AG04450 (cell line): ENCODE measurements around the gene CCDC40. TPM values are rescaled to one million over a fixed set of nuclear protein-coding genes. Genes with fewer than 3 reads are reported as not detected.

Experiments
- CTCF ChIA-PET: fragments of 300-600, 350-600 bp; formaldehyde crosslinking; extraction: SDS; loops from one replicate; lab custom pipeline; 2022; ENCODE audit warnings: antibody characterized with exemption, inconsistent platforms; lab: Charles Lee
- POLR2A ChIA-PET: fragments of 350-600 bp; formaldehyde crosslinking; extraction: SDS; loops from one replicate; lab custom pipeline; 2021; ENCODE audit warnings: antibody characterized with exemption, inconsistent platforms; lab: Yijun Ruan, JAX
- DNase-seq: peaks from one replicate; pipeline ENCODE4 v3.0.0-alpha.2; 2011; ENCODE audit warnings: low read depth, low spot score
- H3K27ac ChIP-seq: one replicate; pipeline ENCODE4 v1.5.1; 2012; ENCODE audit warnings: low read depth, low read length, control low read depth
- H3K27me3 ChIP-seq: one replicate; pipeline ENCODE4 v1.6.0; 2012; ENCODE audit warnings: low read length; ENCODE audit not compliant: control insufficient read depth, insufficient read depth
- H3K4me3 ChIP-seq: 2 replicates; pipeline ENCODE4 v1.5.1; 2011; ENCODE audit warnings: mild to moderate bottlenecking, low read depth, low read length, control low read depth
- H3K9me3 ChIP-seq: 2 replicates; pipeline ENCODE4 v1.5.1; 2012; ENCODE audit warnings: low read length; ENCODE audit not compliant: control insufficient read depth, insufficient read depth
- CTCF ChIP-seq: IDR thresholded peaks from 2 replicates; pipeline ENCODE4 v1.5.1; 2011; ENCODE audit warnings: low read depth, low read length, control low read depth, inconsistent platforms
- polyA plus RNA-seq: library from polyadenylated mRNA; depleted of rRNA; stranded (reverse); fragments of >200 nt; gene quantifications from 2 replicates; pipeline ENCODE4 v1.2.3, GENCODE V29; 2011

Gene CCDC40
- polyA plus RNA-seq, 1 experiment: 2.4 TPM

GRCh38 chr17:80084773-80085172 is 48.3 kb downstream of the CCDC40 start:
- Histone ChIP-seq H3K9me3 (peaks cover 2% of the 10 kb centered on the region; the same call in 1 of the 2 replicates), H3K27me3 (peaks cover 14% of the 10 kb centered on the region), H3K4me3 (no peak overlapping the region), H3K27ac (no peak overlapping the region)
- CTCF ChIA-PET: interaction anchor here (0.5 to 1.1 kb wide), 2 partner anchors 17 to 241 kb away, joined by 3 to 6 read pairs; partner anchors contain the start of gene GAA
- no peak for DNase-seq
- POLR2A ChIA-PET: no interaction called here
- no peak for TF ChIP-seq CTCF

- DNase-seq: no peak
- H3K9me3 ChIP-seq: peaks cover 5% of the 10 kb centered on the region; the same call in 1 of the 2 replicates
- peaks cover 14% of the 10 kb centered on the region for H3K27me3 ChIP-seq
- ChIA-PET POLR2A (interaction anchor here (1.0 kb wide), 1 partner anchor 175 kb away, joined by 3 read pairs; no protein-coding TSS in a partner anchor), CTCF (interaction anchor here (0.7 to 1.1 kb wide), 2 partner anchors 15 to 1592 kb away, joined by 5 to 7 read pairs; partner anchors contain the start of gene GAA)
- H3K4me3 ChIP-seq: no peak overlapping the region
- H3K27ac ChIP-seq: no peak overlapping the region
- TF ChIP-seq CTCF: no peak
Measured at GRCh38 chr17:80086081-80086480, 49.6 kb downstream of the CCDC40 start.

GRCh38 chr17:80086616-80087015 is 50.2 kb downstream of the CCDC40 start:
- Histone ChIP-seq H3K9me3 (peaks cover 5% of the 10 kb centered on the region; the same call in 1 of the 2 replicates), H3K27ac (no peak overlapping the region), H3K4me3 (no peak overlapping the region), H3K27me3 (peaks cover 14% of the 10 kb centered on the region)
- CTCF ChIA-PET: interaction anchor here (3.2 kb wide), 1 partner anchor 15 kb away, joined by 26 read pairs; the partner anchor contains the start of gene GAA
- POLR2A ChIA-PET: interaction anchor here (1.0 kb wide), 1 partner anchor 175 kb away, joined by 3 read pairs; no protein-coding TSS in a partner anchor
- no peak for DNase-seq
- no peak for TF ChIP-seq CTCF

- Histone ChIP-seq H3K4me3 (no peak overlapping the region), H3K27me3 (peaks cover 19% of the 10 kb centered on the region), H3K27ac (no peak overlapping the region), H3K9me3 (peaks cover 5% of the 10 kb centered on the region; the same call in 1 of the 2 replicates)
- no peak for DNase-seq
- CTCF ChIA-PET: interaction anchor here (3.2 kb wide), 1 partner anchor 14 kb away, joined by 26 read pairs; the partner anchor contains the start of gene GAA
- POLR2A ChIA-PET: interaction anchor here (0.6 kb wide), 2 partner anchors 59 to 143 kb away, joined by 3 to 9 read pairs; no protein-coding TSS in a partner anchor
- no peak for TF ChIP-seq CTCF
Measured at GRCh38 chr17:80087346-80088265, 51.2 kb downstream of the CCDC40 start.
